Calu3 (cell line): ENCODE measurements around the gene HRH1. TPM values are rescaled to one million over a fixed set of nuclear protein-coding genes. Genes with fewer than 3 reads are reported as not detected.

ENCODE experiments used
- BruUV-seq: library from RNA; stranded (reverse); fragments of 400-500 nt; replicated peaks from 2 replicates; lab custom pipeline; 2021; lab: Mats Ljungman, UMichigan
- CTCF ChIA-PET: fragments of 300-600 bp; sonication (Branson Sonifier 250); formaldehyde crosslinking; loops from one replicate; lab custom pipeline; 2022; ENCODE audit warnings: antibody characterized with exemption; lab: Charles Lee
- DNase-seq: peaks from one replicate; pipeline ENCODE4 v3.0.0; 2022
- H3K27ac Mint-ChIP-seq: one replicate; pipeline ENCODE4 v1.8.0; 2022; ENCODE audit warnings: mixed read lengths; ENCODE audit not compliant: unreplicated experiment
- H3K27me3 Mint-ChIP-seq: one replicate; pipeline ENCODE4 v1.8.0; 2022; ENCODE audit warnings: mixed read lengths; ENCODE audit not compliant: unreplicated experiment
- H3K36me3 Mint-ChIP-seq: one replicate; pipeline ENCODE4 v1.8.0; 2022; ENCODE audit warnings: mild to moderate bottlenecking, moderate library complexity, mixed read lengths; ENCODE audit not compliant: insufficient read depth, unreplicated experiment
- H3K4me1 Mint-ChIP-seq: one replicate; pipeline ENCODE4 v1.8.0; 2022; ENCODE audit warnings: mild to moderate bottlenecking, low read depth, mixed read lengths; ENCODE audit not compliant: unreplicated experiment
- H3K4me3 Mint-ChIP-seq: one replicate; pipeline ENCODE4 v1.8.0; 2022; ENCODE audit warnings: mild to moderate bottlenecking, low read depth, moderate library complexity, mixed read lengths; ENCODE audit not compliant: unreplicated experiment
- H3K9me3 Mint-ChIP-seq: one replicate; pipeline ENCODE4 v1.8.0; 2022; ENCODE audit warnings: low read depth, mixed read lengths; ENCODE audit not compliant: unreplicated experiment
- CTCF ChIP-seq: fragments of 200-600 bp; IDR thresholded peaks from one replicate; pipeline ENCODE4 v1.8.0; 2022; ENCODE audit warnings: antibody characterized with exemption; ENCODE audit not compliant: unreplicated experiment
- intact Hi-C: fragments of 100-400 bp; cut with micrococcal nuclease; formaldehyde crosslinking; loops from one replicate; pipeline ENCODE4 v1.10.0; 2022; ENCODE audit not compliant: unreplicated experiment
- total RNA-seq: library from RNA; stranded (reverse); gene quantifications from 2 replicates; pipeline ENCODE4 v1.2.3, GENCODE V29; 2022

The HRH1 gene
- total RNA-seq, 1 experiment from 2014 or later = 9.1 TPM

DNA sequence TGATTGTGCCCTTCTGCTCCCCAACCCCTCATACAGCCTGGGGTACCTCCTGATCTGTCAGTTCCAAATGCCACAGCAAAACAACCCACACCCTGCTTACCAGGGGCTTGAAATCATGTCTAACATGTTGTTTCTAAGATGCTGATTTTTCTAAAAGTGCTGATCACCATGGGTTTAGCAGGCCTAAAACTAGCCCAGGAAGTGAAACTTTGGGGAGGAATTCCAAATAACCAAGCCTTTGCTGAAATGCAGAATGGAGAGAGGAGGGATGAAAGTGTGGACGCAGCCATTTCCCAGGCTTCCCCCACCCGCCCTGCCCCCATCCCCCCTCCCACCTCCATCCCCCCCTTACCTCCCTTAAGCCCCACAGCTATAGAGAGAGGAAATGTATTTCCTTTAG lies 2.0 kb upstream of the HRH1 start:
- DNase-seq = no peak
- H3K4me3 Mint-ChIP-seq = no peak overlapping the region
- no peaks in the 10 kb centered on the region for H3K36me3 Mint-ChIP-seq
- no TSS peak for BruUV-seq
- H3K9me3 Mint-ChIP-seq = no peaks in the 10 kb centered on the region
- peaks cover 69% of the 10 kb centered on the region for H3K27me3 Mint-ChIP-seq
- intact Hi-C loops = no loop called here
- no peak for TF ChIP-seq CTCF
- H3K27ac Mint-ChIP-seq = no peak overlapping the region
- H3K4me1 Mint-ChIP-seq = peaks cover 12% of the 10 kb centered on the region
- CTCF ChIA-PET = interaction anchor here (0.9 kb wide), 1 partner anchor 91 kb away, joined by 3 read pairs; no protein-coding TSS in a partner anchor

GRCh38 chr3:11154953-11155325 lies 646 bp downstream of the HRH1 start:
- peaks cover 77% of the 10 kb centered on the region for H3K27me3 Mint-ChIP-seq

DNA sequence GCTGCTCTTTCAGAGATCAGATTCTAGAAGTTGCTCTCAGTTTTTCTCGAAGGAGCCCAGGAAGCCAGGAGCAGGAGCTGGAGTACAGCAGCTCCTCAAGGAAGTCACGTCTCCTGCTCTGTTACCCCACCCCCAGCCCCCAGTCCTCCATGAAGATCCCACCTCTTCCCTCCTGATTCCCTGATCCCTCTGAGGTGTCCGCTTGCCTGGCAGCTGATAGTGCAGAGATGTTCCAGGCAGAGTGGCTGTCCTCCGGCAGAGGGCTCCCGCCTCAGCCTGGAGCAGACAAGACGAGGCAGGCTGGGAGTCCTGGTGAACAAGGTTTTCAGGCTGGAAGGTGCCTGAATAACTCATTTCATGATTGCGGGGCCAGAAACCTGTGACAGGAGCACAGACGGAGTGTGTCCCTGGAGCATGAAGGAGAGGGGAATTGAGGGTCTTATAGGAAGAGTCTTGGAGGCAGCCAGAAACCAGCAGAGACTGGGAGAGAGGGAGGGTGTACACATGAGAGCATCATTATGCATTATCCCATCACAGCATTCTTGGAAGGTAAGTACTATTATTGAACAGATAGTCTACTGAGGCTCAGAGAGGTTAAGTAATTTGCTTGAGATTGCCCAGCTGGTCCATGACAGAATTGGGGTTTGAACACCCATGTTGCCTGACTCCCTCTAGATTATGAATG lies 1.2 kb downstream of the HRH1 start:
- no peaks in the 10 kb centered on the region for H3K9me3 Mint-ChIP-seq
- BruUV-seq = no TSS peak
- CTCF ChIA-PET = interaction anchor here (0.9 kb wide), 1 partner anchor 180 kb away, joined by 3 read pairs; no protein-coding TSS in a partner anchor
- peaks cover 12% of the 10 kb centered on the region for H3K4me1 Mint-ChIP-seq
- H3K4me3 Mint-ChIP-seq = peak overlapping the region; percentile 48
- TF ChIP-seq CTCF = peak; percentile 38
- H3K36me3 Mint-ChIP-seq = no peaks in the 10 kb centered on the region
- no peak overlapping the region for H3K27ac Mint-ChIP-seq
- peak; percentile 66 for DNase-seq
- peaks cover 77% of the 10 kb centered on the region for H3K27me3 Mint-ChIP-seq
- intact Hi-C loops = loop anchor here (5.0 kb wide), 1 partner anchor 182 kb away; no protein-coding TSS in a partner anchor

More at GRCh38 chr3:11154953-11155325, 646 bp downstream of the HRH1 start:
- Mint-ChIP-seq H3K36me3 (no peaks in the 10 kb centered on the region), H3K4me3 (peak overlapping the region; percentile 48), H3K4me1 (peaks cover 12% of the 10 kb centered on the region), H3K27ac (no peak overlapping the region), H3K9me3 (no peaks in the 10 kb centered on the region)
- no TSS peak for BruUV-seq
- no peak for DNase-seq
- no peak for TF ChIP-seq CTCF
- CTCF ChIA-PET = interaction anchor here (0.9 kb wide), 1 partner anchor 180 kb away, joined by 3 read pairs; no protein-coding TSS in a partner anchor
- intact Hi-C loops = loop anchor here (5.0 kb wide), 1 partner anchor 182 kb away; no protein-coding TSS in a partner anchor

DNA sequence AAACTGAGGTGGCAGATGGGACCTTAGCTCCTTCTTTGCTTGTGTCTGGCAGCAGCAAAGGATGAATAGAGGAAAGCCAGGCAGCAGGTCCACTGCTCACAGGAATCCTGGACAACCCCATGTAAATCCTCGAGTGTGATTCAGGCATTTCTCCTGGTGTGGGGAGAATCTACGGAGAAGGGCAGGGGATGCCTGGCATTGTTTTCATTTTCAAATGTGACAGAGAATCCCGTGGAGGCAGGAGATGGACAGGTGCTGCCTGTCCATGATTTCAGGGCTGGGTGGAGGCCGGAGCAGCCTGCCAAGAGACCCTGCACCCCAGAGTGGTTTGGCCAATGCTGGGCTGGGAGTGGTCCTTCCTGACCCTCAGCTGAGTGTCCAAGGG lies 1.7 kb downstream of the HRH1 start:
- CTCF ChIA-PET = no interaction called here
- intact Hi-C loops = loop anchor here (5.0 kb wide), 1 partner anchor 181 kb away; no protein-coding TSS in a partner anchor
- BruUV-seq = no TSS peak

More for the DNA sequence above, 1.7 kb downstream of the HRH1 start:
- no peak overlapping the region for H3K27ac Mint-ChIP-seq
- no peak overlapping the region for H3K4me3 Mint-ChIP-seq
- peaks cover 77% of the 10 kb centered on the region for H3K27me3 Mint-ChIP-seq
- H3K36me3 Mint-ChIP-seq = no peaks in the 10 kb centered on the region
- no peak for DNase-seq
- no peak for TF ChIP-seq CTCF
- peaks cover 12% of the 10 kb centered on the region for H3K4me1 Mint-ChIP-seq
- H3K9me3 Mint-ChIP-seq = no peaks in the 10 kb centered on the region
